HL-60 (cell line): ENCODE results near the gene UAP1.

Source experiments
- GABPA ChIP-seq: IDR thresholded peaks from 2 replicates; pipeline ENCODE4 v1.6.1; 2012; ENCODE audit warnings: low read depth
- POLR2AphosphoS5 ChIP-seq: IDR thresholded peaks from 2 replicates; pipeline ENCODE4 v1.6.1; 2012; ENCODE audit warnings: low read depth
- TF ChIP-seq, protein P1 (sequence below): IDR thresholded peaks from one replicate; pipeline ENCODE4 v1.5.1; 2011; ENCODE audit warnings: low read length, control low read depth, inconsistent platforms; ENCODE audit not compliant: insufficient read depth
- TF ChIP-seq, protein P2 (sequence below): IDR thresholded peaks from 2 replicates; pipeline ENCODE4 v1.6.1; 2012; ENCODE audit warnings: low read depth; ENCODE audit not compliant: insufficient replicate concordance

DNA sequence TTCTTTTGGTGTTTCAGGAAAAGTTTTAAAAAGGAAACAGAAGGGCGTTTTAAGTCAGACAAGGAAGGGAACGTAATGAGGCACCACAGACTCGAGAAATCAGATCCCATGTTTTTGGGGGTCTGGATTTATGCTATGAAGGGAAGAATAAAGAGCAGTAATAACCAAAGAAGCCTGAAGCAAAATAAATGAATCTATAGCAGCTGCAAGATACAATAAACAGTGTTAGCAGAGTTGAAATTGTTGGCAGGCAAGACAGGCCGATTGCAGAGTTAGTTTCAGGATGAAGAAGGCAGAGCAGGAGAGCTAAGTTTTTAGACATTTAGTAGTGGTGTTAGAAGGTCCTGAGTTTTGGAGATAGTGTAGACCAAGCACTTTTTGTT is 71.2 kb downstream of the UAP1 start:
- TF ChIP-seq, protein P1, sequence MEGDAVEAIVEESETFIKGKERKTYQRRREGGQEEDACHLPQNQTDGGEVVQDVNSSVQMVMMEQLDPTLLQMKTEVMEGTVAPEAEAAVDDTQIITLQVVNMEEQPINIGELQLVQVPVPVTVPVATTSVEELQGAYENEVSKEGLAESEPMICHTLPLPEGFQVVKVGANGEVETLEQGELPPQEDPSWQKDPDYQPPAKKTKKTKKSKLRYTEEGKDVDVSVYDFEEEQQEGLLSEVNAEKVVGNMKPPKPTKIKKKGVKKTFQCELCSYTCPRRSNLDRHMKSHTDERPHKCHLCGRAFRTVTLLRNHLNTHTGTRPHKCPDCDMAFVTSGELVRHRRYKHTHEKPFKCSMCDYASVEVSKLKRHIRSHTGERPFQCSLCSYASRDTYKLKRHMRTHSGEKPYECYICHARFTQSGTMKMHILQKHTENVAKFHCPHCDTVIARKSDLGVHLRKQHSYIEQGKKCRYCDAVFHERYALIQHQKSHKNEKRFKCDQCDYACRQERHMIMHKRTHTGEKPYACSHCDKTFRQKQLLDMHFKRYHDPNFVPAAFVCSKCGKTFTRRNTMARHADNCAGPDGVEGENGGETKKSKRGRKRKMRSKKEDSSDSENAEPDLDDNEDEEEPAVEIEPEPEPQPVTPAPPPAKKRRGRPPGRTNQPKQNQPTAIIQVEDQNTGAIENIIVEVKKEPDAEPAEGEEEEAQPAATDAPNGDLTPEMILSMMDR: no peak
- TF ChIP-seq, protein P2, sequence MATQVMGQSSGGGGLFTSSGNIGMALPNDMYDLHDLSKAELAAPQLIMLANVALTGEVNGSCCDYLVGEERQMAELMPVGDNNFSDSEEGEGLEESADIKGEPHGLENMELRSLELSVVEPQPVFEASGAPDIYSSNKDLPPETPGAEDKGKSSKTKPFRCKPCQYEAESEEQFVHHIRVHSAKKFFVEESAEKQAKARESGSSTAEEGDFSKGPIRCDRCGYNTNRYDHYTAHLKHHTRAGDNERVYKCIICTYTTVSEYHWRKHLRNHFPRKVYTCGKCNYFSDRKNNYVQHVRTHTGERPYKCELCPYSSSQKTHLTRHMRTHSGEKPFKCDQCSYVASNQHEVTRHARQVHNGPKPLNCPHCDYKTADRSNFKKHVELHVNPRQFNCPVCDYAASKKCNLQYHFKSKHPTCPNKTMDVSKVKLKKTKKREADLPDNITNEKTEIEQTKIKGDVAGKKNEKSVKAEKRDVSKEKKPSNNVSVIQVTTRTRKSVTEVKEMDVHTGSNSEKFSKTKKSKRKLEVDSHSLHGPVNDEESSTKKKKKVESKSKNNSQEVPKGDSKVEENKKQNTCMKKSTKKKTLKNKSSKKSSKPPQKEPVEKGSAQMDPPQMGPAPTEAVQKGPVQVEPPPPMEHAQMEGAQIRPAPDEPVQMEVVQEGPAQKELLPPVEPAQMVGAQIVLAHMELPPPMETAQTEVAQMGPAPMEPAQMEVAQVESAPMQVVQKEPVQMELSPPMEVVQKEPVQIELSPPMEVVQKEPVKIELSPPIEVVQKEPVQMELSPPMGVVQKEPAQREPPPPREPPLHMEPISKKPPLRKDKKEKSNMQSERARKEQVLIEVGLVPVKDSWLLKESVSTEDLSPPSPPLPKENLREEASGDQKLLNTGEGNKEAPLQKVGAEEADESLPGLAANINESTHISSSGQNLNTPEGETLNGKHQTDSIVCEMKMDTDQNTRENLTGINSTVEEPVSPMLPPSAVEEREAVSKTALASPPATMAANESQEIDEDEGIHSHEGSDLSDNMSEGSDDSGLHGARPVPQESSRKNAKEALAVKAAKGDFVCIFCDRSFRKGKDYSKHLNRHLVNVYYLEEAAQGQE: no peak
- no peak for TF ChIP-seq POLR2AphosphoS5
- TF ChIP-seq GABPA: no peak
